HG03432 (cell line): Measurements from ENCODE around the gene AK8.
A peak's percentile ranks its signal among the peaks of the same experiment; 100 is the strongest.

ENCODE experiments used
- ATAC-seq: cut with Tn5 transposase; IDR thresholded peaks from one replicate; pipeline ENCODE4 v1.9.1; 2021; ENCODE audit warnings: mild to moderate bottlenecking, moderate library complexity; ENCODE audit not compliant: unreplicated experiment

The AK8 gene

DNA sequence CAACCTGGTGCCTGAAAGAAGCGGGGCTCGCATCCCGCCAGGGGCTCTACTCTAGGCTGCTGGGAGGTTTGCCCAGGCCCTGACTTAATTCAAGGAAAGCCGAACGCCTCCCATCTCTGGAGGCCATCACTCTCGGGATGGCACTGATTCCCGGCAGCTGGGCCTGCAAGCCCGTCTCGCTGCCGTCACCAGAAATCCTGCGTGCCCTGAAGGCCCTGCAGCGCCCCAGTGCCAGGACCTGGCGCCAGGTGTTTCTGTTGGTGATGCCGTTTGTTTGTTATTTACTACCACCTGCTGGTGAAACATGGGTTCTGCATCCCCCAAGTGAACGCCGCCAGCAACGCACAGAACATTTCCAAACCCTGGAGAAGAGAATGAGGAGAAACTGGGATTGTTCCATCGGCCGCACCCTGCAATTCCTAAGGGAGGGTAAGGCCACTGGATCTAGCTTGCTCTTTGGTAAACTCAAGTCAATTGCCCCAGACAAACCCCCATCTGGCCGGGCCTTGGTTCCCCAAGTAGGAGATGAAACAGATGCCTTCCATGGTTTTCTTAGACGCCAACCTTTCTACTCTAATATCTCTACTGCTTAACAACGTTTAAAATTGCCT is 77.9 kb downstream of the AK8 start:
- ATAC-seq, result peak; percentile 45

DNA sequence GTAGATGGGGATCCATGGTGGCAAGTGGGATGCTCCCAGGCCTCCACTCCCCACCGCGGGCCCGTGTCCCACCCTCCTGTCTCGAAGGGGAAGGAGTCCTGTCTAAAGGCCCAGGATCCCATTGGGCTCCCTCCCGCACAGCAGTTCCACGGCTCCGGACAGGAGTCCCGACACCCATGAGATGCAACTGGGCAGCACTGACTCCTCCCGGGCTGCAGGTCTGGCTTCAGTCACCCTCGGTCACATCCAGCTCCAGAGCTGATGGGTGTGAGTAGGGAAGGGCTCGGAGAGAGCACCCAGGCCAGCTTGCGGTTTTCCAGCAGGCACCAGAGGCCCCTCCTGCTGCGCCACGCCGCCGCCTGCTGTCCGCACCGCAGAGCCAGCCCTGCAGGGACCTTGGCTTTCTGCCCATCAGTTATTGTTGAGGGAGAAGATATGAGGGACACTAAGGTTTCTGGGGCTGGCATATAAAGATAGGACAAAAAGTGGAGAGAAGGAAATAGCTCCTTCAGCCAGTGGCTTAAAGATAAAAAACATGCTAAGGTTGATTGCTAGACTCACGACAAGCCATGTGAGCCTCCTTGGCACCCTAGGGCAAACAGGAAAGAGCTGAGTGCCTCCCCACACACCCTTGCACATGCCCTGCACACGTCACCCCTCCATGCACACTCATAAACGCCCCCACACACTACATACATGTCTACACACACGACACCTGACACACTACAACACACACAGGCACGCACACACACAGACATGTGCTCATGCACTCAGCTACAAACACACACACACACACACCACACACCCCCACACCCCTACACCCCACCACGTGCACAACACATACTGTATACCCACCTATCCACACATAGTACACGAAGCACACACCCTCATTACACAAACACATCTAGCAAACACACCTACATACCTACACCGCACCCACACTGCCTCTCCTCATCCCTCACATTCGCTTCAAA is 79.0 kb downstream of the AK8 start:
- no peak for ATAC-seq

DNA sequence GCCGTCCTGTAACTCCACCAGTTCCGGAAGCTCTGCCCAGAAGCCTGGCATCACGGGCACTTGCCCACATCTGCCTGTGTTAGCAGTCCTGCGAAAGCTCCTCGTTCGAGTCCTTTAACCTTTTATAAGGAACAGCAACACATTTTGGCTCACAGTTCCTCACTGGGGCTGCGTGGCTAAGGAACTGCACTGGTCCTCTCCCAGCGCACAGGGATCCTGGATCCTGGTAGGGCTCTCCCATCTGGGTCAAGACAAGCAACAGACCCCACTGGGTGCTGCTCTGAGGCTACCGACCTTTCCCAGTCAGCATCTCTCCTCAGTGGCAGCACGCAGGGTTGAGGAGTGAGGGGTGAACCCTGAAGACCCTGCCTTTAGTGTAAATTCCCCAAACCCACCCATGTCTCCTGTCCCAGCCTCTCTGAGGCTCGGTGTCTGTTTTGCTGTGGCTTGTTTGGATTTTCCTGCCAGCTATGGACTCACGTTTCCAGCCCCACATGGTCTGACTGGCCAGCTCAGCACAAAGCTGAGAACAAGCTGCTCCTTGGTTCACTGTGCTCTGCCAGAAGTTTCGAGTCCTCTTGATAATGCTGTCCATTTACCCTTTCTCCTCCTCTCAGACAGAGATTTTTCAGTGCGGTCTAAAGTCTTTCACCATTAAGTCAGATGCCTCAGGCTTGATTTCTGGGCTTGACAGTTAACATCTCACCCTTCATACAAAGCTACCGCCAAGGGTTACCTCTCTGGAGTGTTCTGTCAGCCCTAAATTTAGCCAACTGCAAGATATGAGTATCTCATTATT is 80.0 kb downstream of the AK8 start:
- ATAC-seq, result no peak

DNA sequence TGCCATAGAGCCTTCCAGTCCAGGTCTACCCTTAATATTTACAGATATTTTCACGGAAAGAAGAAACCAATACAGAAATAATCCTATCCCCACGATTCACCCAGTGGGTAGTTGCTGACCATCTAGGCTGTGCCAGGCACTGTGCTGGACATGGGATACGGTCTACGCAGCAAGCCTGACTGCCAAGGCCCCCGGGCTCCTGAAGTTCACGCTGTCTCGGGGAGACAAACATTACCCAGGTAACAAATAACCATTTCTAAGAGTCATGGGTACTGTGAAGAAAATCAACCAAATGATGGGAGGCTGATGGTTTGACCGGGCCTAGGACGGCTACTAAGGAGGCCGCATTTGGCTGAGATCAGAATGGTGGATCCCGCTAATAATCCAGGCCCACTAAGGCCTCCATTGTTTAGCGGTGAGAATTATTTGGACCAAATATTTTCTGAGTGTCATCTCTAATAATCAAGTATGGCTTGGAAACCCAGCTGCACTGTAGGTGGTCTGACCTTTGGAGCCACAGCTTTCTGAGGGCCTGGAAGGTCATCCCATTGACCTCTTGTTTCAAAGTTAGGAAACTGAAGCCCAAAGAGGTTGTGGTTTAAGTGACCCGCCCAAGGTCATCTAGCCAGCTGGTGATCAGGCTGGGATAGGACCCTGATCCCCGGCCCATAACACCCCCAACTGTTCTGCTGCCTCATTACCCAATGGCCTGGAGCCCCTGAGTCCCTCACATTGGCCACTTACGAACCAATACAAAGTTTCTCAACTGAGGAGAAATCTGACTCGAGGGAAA is 82.4 kb downstream of the AK8 start:
- no peak for ATAC-seq

DNA sequence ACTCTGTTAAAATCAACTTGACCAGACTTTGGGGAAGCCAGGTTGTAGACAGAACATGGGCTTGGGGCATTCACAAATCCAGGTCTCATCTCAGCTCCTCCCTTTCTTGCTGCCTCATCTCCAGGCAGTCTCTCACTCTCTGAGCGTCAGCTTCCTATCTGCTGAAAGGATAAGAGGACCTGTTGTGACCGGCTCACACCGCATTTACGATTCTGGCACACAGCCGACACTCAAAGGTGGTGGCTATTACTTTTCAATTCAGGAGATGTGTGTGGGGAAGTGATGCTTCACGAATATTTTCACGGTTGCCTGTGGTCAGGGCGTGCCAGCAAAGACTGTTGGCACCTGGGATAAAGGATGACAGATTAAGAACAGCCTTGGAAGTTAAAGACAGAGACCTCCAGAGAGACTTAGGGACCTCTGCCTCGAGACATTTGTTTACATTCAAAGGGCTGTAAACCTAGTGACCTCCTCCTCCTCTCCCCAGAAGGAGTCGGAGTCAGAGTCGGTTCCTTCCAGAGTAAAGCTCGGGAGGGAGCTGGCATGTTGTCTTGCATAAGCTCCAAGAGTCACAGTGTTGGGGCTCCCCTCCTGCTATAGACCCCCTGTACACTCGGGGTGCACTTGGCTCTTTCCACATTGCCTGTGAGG is 83.2 kb downstream of the AK8 start:
- ATAC-seq, result no peak

DNA sequence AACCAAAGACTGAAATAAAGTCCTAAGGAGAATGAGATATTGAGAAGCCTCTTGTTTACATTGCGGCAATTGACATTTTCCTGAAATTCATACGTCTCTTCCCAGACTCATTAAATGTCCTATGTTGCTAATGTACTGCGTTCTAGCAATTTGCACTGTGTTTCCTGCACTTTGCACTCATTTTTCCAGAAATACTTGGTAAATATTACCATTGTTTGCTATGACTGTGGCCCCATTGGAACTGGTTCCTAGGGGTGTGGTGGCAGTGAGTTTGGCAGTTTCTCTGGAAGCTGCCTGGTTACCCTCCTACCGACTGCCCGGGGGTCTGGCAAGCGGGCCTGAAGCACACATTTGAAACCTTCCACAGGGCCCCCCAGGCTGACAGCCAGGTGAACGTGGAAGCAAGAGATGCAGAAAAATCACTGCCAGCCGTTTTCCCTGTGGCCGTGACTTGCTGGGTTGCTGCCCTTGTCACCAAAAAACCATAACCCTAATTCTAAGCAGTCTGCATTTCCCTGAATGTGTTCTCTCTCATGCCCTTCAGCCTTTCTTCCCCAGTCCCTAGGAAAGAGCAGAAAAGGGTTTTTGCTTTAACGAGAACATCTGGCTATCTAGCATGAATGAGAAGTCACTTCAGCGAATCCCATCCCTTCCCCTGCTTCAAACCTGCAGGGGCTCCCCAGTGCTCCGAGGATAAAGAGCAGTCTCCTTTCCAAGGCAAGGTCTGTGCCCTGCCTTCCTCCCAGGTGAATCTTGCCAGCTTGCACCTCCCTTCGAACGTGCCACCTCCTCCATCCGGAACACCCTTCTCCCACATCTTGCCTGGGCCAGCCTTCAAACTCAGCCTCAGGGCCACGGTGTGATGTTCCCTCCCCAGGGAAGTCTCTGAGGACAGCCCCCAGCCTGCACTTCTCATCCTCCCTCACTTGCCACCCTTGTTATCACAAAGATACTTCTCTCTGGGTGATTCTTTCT is 84.2 kb downstream of the AK8 start:
- no peak for ATAC-seq

DNA sequence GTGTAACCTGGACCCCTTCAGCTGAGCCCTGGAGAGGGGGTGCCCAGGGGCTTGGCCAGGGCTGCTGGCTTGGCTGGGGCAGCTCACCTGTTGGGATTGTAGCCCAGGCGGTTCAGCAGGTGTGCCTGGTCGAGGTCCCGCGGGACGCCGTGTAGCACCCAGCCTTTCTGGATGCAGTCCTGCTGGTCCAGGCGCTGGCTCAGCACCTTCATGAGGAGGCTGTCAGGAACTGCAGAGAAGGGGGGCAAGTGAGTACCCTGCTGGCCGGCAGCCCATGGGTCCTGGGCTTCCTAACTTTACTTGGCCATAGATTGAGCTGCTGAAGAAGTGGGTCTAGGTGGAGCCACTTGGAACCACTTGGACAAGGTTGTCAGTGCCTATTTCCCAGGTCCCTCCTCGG is 85.5 kb downstream of the AK8 start:
- ATAC-seq, result no peak

DNA sequence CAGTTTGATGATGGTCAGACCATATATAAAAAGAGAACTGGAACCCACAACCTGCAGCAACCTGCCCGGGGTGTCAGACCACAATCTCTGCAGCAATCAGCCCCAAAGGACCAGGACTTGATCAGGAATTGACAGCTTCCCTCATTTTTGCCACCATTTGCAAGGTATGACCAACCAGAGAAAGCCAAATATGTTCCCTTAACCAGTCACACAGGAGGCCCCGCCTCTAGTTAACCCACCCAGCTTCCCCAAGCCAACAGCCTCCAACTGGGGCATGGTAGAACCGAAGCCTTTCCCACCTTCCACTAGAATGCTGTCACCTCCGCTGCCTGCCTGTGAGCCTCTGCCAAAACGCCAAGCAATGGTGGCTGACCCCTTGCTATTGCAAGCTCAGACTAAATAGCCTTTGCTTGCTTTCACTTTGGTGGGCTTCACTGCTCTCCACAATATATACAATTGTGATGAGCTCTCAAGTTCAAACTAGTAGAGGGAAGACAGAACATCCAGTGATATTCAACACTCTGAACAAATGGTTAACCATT is 86.3 kb downstream of the AK8 start:
- ATAC-seq, result no peak

DNA sequence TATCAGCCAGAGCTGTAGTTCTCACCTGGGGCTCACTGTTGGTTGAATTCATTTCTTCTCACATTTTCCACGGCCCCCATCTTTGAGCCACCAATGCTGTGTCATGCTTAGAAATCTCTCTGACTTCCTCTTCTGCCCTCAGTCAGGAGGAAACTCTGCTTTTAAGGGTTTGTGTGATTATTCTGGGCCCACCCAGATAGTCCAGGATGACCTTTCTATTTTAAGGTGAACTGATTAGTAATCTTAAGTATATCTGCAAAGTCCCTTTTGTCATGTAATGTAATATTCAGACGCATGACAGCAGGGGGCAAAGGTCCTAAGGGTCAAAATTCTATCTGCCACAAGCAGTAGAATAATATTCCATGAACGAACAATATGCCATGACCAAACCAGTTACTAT is 88.4 kb downstream of the AK8 start:
- no peak for ATAC-seq

DNA sequence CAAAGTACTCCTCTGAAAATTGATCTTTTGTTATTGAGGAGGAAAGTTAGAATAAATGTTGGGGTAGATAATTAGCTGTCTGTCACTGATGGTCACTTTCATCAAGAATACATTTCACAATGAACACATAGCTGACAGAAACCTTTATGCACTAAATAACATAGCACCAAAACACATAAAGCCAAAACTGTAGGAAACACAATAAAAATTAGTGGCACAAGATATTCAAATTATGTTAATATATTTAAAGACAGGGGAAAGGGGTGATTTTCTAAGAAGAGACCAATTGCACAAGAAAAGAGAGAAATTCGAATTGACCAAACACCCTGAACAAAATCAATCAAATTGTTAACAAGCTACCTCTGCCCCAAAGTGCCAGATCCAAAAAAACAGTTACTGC is 89.7 kb downstream of the AK8 start:
- no peak for ATAC-seq

DNA sequence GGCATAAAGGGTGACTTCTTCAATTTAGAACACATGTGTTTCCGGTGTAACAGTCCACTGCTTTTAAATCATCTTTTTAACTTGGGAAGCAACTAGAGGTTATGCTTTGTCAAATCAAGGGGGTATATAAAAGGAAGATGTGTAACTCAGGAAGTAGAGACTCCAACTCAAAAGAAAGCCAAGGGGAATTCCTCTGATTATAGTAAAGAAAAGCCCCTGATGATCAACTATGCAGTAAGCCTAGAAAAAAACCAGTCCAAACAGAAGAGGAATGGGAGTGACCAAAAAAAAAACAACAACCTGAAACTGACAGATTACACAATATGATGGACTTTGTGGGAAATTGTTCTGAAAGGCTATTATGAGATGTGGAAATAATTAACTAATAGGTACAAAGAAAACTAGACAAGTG is 90.3 kb downstream of the AK8 start:
- ATAC-seq, result no peak

DNA sequence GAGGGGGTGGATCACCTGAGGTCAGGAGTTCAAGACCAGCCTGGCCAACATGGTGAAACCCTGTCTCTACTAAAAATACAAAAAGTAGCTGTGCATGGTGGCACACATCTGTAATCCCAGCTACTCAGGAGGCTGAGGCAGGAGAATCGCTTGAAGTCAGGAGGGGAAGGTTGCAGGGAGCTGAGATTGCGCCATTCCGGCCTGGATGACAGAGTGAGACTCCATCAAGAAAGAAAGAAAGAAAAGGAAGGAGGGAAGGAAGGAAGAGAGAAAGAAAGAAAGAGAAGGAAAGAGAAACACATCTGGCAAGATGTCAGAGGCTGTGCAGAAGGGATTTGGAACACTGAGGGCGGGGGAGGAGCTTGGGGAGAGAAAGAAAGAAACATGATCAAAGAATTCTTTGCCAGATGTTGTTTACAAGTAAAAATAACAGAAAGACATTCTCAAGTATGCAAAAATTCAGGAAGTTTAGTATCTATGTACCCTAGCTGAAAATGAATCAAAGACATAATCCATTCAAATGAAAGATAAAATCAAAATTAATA is 93.7 kb downstream of the AK8 start:
- ATAC-seq, result no peak

DNA sequence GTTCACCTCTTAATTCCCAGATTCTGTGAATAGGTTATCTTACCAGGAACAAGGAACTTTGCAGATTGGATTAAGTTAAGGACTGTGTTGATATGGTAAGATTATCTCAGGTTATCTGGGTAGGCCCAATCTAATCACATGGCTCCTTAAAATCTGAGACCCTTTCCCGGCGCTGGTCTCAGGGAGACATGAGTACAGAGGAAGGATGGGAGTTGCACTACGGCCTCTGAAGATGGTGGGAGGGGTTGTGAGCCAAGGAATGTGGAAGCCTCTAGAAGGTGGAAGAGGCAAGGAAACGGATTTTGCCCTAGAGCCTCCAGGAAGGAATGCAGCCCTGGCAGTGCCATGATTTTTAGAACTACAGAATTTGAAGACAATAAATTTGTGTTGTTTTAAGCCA is 95.1 kb downstream of the AK8 start:
- ATAC-seq, result no peak

DNA sequence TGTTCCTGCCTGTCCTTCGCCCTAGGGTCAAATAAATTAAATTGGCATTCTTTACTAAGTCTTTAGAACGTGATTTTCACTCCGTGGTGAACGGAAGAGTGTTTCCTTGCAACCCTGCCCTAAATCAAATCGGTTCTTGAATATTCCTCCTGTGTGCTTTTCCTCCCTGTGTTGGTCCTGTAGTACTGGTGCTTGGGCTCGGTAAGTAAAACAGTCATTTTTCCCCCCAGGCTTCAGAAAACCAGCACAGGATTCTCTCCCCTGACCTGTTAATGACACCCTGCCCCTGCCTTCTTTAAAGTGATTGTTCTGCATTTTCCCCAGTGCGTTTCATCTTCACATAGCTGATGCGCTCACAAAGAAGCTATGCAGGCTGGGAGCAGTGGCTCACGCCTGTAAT is 96.0 kb downstream of the AK8 start:
- ATAC-seq, result no peak

DNA sequence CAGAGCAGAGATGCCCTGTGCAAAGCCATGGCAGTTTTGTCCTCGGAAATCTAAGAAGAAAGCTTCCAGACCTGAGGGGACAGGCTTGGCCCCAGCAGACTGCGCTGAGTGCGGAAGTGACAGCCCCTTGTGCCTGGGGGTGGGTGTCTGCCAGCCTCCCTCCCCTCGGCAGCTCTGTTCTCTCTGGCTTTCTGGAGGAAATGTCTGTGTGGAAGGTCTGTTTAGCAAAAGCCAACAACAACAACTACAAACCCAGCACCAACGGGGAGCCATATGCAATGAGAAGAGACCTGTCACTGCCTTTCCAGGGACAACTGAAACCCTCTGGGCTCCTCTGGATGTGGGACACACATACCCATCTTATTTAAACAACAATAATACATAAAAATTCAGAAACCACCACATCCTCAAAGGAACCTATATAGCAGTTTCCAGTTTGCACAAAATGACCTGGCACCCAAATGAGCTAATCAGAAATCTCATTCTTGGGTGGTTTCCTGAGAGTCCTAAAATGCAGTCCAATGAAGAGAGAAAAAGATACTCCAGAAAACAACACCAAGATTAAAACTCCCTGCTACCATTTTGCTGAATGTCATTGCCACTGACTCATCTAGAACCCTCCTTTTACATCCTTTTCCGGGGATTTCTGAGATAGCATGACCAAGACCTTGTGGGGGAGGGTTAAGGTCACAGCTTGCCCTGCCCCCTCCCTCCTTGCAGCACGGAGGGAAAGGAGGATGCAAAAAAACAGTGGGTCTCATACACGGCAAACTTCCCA is 97.7 kb downstream of the AK8 start:
- no peak for ATAC-seq

DNA sequence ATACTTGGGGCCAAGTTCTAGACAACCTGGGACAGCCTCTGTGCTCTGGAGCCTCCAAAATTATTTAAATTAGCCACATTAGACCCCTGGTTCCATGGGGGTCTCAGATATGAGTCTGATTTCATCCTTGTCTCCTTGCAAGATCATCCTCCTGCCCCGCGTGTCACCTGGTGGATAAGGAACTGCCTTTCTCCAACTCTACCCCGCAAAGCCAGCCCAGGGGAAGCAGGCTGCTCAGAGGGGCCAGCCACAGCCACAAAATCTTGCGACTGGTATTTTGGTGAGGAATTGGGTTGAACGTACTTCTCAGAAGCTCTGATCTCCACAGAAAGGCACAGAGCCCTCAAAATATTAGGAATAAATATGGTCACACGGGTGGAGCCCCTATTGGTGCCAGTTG is 101.2 kb downstream of the AK8 start:
- no peak for ATAC-seq

DNA sequence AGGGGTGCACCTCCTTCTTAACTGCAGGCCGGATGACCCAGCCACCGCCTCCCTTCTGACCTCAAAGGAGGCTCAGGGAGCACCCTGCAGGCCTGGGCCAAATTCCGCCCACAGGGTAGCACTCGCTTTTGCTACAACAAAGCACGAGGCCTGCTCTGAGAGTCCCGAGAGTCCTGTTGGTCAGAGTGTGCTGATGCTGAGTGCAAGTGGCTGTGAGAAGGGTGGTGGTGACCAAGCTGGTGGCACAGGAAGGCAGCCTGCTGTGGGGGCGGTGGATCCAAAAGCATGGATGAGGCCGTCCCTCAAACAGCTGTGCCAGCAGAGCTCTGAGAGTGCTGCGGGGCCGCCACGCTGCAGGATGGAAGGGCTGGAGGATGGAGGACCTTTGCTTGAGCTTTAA is 101.8 kb downstream of the AK8 start:
- ATAC-seq, result no peak

DNA sequence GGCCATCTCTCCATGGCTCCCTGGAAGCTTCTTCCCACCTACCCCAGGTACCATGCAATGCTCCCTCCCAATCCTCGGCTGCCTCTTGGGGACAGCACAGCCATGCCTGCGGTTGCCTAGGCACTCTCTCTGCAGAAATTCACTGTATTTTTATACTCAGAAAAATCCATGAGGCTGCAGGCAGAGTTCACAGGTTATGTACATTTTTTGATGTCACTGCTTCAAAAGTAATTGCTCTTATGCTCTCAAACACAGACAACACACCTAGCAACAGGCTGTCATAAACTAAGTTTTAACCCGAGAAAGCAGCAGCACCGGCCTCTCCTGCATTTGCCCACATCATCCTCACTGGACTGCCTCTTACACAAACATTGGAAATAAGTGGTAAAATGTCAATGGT is 102.4 kb downstream of the AK8 start:
- ATAC-seq, result no peak
